H1 (cell line): ENCODE measurements around the gene THTPA. TPM values are rescaled to one million over a fixed set of nuclear protein-coding genes. Genes with fewer than 3 reads are reported as not detected.

Experiments
- FOSL1 ChIP-seq: IDR thresholded peaks from 2 replicates; pipeline ENCODE4 v1.6.1; 2011; ENCODE audit warnings: mild to moderate bottlenecking, low read depth, low read length, moderate library complexity; ENCODE audit not compliant: insufficient read depth
- HDAC2 ChIP-seq, 2 experiments: fragments of 300-600 bp in 1 of 2; sonication (generic) in 1 of 2; IDR thresholded peaks; 2 replicates each; pipeline ENCODE4 v1.6.1; 2011 to 2012; ENCODE audit warnings: low read depth in 2 of 2, low read length in 2 of 2, mild to moderate bottlenecking in 2 of 2, moderate library complexity in 2 of 2, borderline replicate concordance in 1 of 2, inconsistent platforms in 1 of 2
- RBBP5 ChIP-seq: IDR thresholded peaks from 2 replicates; pipeline ENCODE4 v1.7.1; 2012; ENCODE audit warnings: low read depth, mild to moderate bottlenecking, inconsistent platforms, low read length, moderate library complexity, borderline replicate concordance
- TAF1 ChIP-seq: IDR thresholded peaks from 2 replicates; pipeline ENCODE4 v1.6.1; 2011; ENCODE audit warnings: mild to moderate bottlenecking, low read depth, low read length
- polyA plus RNA-seq, 7 experiments: library from polyadenylated mRNA; depleted of rRNA in 3 of 7; stranded (reverse) in 5 of 7; unstranded in 2 of 7; fragments of >200 nt in 5 of 7; fragments of 200-250 nt in 2 of 7; gene quantifications; 1 replicate in 5 of 7; 2 replicates in 1 of 7; 4 replicates in 1 of 7; pipeline versions ENCODE4 v1.2.1 to v1.2.3, GENCODE V29; 2011 to 2013; ENCODE audit warnings: missing spikeins in 2 of 7, mixed read lengths in 2 of 7
- total RNA-seq: library from RNA; stranded (reverse); fragmentation: NEBNext Ultra II Directional; extraction: Animal tissue kit (Norgen Biotek cat#: 25700); gene quantifications from 2 replicates; pipeline ENCODE4 v1.2.1, GENCODE V29; 2021

THTPA gene
- total and polyA plus RNA-seq, 2 of the 8 experiments (the other 6 are each of a cell fraction or from before 2014, with no cell fraction given) = 16.6 to 19.0 TPM

GRCh38 chr14:23570806-23571483 lies 14.9 kb downstream of the THTPA start (continued):
- TF ChIP-seq FOSL1 (no peak), HDAC2 (IDR thresholded peaks at IDR 0.05; ENCODE audit: borderline replicate concordance in 1 of 2, low read depth in 2 of 2, low read length in 2 of 2) (no peak), TAF1 (no peak), RBBP5 (no peak)
